Globus pallidus (tissue), 1 donor: ENCODE measurements around the gene SLC9C2.
"Not testable (repeated sequence)": the region's sequence is repeated elsewhere in the genome, so short reads cannot be mapped to it uniquely, and the experiment has no call there.

ENCODE experiments used
- DNase-seq: peaks from one replicate; pipeline ENCODE4 v3.0.0-alpha.2; 2015; ENCODE audit warnings: low spot score

SLC9C2 gene

DNA sequence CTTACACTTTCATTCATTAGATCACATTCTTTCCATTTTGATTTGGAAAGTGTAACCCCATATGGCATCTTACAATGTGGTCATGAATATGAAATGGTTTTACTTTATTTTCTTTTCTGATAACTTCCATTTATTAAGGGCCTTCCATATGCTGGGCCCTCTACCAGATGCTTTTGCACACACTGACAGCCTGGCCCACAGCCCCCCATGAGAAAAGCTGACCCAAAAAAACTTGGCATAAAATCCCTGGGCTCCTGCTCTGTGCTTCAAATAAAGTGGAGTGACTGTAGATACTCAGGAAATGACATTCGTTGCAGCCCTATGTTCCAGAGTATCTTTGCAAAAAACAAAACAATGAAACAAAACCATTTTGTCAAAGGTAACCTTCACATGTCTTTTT lies 76.9 kb downstream of the SLC9C2 start:
- no peak for DNase-seq

DNA sequence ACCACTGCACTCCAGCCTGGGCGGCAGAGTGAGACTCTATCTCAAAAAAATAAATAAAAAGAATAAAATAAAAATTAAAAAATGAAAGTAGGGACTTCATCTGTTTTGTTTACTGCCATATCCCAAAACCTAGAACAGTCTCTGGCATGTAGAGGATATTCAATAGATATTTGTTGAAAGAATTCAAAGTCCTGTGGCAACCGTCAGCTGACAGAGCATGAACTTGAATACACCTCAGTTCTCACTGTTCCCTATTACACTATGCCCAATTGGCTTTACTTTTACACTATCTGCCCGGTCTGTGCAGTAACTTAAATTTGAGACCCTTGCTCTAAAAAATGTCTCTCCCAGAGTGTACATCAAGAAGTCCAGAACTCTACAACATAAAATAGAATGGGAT lies 79.5 kb downstream of the SLC9C2 start:
- no peak for DNase-seq

DNA sequence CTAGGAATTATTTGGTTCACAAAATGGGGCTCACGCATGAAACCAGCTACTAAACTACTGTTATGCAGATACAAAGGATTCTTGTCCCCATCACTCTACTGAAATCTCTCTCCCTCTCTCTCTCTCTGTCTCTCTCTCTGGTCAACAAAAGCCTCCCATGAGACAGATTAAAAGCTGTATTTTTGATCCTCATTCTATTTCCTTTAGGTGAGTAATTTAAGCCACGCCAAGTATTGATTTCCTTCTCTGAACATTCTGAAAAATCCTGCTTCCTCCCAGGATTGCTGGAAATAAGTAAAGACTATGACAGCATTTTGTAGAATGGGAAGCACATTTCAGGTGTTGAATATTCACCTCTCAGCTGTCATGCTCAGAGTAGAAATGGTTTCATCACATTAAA lies 82.1 kb downstream of the SLC9C2 start:
- DNase-seq: no peak

DNA sequence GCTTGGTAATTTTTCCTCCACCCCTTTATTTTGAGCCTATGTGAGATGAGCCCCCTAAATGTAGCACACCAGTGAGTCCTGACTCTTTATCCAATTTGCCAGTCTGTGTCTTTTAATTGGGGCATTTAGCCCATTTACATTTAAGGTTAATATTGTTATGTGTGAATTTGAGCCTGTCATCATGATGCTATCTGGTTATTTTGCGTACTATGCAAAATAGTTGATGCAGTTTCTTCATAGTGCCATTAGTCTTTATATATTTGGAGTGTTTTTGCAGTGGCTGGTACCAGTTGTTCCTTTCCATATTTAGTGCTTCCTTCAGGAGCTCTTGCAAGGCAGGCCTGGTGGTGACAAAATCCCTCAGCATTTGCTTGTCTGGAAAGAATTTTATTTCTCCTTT lies 88.4 kb downstream of the SLC9C2 start:
- not testable (repeated sequence) for DNase-seq

DNA sequence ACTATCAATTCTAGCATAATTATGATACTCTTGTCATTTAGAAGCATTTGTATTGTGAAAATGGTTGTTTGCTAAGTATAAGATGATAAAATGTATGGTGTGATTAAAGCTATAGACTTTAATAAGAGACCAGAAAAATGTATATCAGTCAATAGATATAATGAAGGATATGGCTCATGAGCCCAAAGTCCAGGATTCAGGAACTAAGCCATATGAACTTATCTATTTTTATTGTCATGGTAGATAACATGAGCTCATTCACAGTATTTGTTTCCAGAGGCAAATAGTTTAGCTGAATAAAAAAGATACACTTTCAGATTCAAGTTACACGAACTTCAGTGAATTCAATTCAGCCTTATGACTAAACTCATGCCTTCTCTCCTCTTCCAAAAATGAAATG lies 93.1 kb downstream of the SLC9C2 start:
- DNase-seq: no peak

DNA sequence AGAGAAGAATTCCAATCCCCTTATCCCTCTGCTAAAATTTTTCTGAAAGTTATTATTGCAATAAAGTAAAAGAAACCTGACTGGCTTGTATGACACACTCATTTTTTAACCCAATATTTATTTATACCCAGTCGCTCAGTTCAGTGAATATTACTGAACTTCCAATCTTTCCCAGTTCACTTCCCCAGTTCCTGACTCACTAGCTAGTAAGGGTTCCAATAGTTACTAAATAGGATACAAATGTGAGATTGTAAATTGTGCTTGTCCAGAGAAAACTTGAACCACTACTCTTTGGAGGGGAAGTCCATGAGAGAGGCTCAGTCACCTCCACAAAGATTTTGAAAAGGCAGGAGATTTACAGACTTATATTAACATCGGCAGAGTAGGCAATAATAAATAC lies 94.3 kb downstream of the SLC9C2 start:
- no peak for DNase-seq

DNA sequence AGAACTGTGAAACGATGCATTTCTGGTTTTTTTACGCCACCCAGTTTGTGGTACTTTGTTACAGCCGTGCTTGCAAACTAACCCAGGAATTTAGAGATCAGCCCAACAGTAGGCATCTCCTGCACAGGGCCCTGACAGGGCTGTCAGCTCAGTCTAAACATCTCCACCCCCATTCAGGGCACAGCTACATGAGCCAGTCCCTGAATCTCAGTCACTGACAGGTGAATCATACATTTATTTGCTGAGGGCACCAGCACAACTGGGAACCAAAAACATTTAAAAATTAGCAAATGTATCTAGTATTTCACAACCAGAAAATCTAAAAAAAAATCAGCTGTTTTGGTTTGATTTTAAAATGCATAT lies 95.0 kb downstream of the SLC9C2 start:
- no peak for DNase-seq

DNA sequence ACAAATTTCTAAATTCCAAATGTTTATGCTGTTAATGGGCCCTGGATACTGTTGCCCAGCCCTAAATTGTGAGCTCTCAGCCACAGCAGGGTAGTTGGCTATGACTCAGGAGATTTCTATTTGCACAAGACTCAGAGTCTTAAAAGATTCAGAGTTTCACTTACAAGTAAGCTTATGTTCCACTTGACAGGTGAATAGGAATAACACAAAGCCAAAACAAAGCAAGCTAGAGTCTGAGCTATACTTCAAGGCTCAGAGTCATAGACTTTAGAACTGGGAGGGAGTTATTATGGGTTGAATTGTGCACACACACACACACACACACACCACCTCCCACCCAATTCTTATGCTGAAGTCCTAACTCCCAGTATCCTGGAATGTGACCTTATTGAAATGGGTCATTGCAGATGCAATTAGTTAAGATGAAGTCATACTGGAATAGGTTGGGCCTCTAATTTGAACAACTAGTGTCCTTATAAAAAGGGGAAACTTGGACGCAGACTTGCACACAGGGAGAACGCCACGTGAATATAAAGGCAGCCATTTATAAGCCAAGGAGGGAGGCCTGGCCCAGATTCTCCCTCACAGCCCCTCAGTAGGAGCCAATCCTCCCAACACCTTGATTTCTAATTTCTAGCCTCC lies 95.5 kb downstream of the SLC9C2 start:
- DNase-seq: peak; percentile 14

DNA sequence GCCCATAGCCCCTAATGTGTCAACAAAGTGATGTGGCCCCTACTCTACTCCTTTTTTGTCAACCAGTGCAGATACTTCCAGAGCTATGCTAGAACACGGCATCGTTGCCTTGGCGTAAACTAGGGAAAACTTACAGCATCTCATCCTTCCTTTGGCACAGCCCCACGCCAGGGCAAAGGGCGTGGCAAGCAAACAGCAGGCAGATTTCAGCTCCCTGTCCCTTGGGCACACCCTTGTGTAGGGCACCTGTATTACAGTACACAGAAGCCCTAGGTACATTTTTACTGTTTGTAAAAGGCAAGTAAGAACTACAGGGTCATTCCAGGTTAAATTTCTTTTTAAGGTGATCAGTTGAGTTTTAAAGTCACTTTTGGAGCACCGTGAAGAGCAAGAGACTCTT lies 96.4 kb downstream of the SLC9C2 start:
- DNase-seq: no peak

DNA sequence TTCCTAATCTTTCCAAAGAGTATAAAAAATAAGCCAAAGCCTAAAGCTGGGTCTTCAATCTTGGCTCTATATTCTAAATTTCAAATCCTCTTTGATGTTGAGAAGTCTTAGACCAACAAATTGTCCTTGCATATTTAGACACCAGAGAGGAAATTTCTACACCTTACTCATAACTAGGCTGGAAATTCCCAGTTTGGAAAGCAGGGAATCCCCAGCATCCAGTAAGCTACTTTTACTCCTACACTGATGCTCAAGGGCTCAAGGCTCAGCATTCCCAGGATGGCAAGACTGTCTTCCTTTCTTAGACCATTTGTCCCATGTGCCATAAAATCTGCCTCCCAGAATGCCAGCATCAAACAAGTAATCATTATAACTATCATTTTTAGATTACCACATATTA lies 97.5 kb downstream of the SLC9C2 start:
- DNase-seq: no peak

DNA sequence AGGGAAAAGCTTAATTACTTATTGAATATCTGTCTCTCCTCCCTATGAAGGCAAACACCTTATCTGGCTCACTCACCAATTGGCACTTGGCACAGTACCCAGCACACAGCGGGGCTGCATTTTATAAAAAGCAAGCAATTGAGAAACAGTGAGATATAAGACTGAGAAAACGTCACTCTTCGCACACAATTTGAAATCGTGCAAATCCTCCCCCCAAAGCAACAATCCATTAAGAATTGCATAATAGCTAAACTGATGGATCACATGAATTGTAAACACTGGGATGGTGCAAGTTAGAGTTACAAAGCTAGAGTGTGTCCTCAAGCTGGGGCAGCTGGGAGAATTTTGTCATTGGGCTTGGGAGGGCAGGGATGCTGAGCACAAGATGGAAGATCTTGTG lies 98.6 kb downstream of the SLC9C2 start:
- no peak for DNase-seq

DNA sequence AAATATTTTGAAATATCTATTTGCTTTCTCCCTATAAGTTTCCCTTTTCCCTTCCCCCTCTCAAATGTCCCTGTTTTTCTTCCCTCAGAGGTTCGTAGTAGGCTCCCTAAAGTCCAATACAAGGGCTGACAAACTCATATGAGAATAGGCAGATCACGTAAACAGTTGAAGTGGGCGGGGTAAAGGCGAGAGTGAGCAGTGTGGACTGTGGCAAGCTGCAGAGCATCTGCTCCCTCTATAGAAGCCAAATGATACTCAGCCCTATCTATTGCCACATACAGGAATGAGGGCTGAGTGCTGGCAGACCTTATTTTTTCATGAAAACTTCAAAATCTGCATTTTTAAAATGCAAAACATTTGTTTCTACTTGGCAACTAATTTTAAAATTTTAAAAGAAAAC lies 99.5 kb downstream of the SLC9C2 start:
- DNase-seq: no peak

DNA sequence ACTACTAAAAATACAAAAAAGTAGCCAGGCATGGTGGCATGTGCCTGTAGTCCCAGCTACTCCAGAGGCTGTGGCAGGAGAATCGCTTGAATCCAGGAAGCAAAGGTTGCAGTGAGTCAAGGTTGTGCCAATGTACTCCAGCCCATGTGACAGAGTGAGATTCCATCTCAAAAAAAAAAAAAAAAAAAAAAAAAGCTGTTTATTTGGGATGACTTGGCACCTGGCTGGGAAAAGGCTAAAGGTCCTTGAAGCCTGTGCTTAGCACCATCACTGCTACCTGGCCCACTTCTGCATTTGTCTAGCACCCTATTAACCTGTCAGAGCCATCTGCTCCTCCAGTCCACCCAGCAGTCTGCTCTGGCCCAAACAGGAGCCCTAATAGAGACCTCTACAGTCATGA lies 100.8 kb downstream of the SLC9C2 start:
- no peak for DNase-seq

DNA sequence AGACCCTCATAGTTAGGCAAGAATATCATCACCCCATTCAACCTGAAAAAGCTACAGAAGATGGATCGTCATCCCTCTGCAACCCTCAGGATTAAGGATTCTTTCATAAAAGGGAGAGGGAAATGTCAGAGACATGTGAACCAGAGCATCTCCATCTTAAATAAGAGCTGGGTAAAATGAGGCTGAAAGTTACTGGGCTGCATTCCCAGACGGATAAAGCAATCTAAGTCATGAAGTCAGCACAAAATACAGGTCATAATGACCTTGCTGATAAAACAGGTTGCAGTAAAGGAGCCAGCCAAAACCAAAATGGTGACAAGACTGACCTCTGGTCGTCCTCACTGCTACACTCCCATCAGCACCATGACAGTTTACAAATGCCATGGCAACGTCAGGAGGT lies 103.1 kb downstream of the SLC9C2 start:
- no peak for DNase-seq

DNA sequence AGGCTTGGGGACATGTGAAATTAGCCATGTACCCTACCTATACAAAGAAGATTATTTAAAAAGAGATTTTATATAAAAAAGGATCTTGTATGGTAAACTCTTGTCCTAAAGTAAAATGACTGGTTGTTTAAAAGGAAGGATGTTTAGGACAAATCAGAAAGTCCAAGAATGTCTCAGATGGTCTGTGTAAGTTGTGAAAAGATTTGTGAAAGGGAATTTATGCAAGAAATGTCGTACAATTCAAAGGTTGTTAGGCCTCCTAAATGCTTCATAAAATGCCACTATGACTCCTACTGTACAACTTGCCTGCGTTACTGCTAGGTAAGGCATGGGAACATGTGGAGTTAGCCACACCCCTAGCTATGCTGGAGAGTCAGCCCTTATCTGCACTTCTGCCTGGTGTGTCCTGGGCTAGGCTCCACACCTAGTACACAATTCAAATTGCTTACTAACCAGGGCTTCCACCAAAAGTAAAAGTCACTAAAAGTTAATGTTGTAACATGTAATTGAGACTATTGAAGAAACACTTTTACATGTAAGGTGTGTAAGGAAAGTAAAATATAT lies 106.0 kb downstream of the SLC9C2 start:
- DNase-seq: no peak

DNA sequence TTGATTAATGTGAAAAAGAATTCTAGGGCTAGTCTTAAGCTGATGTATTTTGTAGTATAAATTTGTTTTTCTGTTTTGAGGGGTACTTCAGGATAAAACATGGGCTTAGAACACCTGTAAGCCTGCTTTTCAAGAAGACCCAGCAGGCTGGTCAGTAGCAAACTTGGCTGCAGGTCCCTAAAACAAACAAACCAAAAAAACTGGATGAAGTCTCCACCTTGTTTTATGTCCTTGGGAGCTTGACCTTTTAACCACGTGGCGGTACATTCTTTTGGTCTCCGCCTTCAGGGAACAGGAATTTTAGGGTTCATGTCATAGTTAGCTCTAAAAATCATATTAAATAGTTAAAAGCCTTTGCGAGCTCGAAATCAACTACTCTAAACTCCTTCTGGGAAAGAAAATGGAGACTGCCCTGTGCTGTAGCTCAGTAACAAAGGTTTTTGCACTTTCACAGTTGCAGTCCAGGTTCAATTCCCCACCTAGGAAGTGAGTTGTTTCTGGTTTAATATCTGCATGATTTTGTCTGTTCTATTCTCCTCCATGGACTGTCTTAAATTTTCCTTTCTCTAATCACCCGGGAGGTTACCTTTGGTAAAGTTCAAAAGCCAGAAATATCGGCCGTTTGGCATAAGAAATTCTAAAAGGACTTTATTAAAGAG lies 107.1 kb downstream of the SLC9C2 start:
- DNase-seq: no peak

DNA sequence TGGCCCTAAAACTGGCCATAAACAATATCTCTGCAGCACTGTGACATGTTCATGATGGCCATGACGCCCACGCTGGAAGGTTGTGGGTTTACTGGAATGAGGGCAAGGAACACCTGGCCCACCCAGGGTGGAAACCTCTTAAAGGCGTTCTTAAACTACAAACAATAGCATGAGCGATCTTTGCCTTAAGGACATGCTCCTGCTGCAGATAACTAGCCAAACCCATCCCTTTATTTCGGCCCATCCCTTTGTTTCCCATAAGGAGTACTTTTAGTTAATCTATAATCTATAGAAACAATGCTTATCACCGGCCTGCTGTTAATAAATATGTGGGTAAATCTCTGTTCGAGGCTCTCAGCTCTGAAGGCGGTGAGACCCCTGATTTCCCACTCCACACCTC lies 109.7 kb downstream of the SLC9C2 start:
- DNase-seq: not testable (repeated sequence)

DNA sequence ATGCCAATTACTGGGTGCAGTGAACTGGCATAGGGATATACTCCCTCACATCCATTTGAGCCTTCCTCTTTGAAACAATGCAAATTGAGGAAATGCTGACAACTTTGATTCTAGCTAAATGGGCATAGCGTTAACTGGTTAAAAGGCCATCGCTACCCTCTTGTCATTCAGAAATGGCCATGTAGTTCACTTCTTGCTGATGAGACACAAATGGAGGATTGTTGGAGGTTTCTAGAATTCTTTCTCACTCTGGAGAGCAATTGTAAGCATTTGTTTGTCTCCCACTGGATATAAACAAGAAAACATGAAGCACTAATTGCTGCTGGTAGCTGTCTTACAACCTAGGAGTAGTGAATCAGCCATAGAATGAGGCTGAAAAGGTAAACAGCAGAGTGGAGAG lies 111.4 kb downstream of the SLC9C2 start:
- DNase-seq: no peak

DNA sequence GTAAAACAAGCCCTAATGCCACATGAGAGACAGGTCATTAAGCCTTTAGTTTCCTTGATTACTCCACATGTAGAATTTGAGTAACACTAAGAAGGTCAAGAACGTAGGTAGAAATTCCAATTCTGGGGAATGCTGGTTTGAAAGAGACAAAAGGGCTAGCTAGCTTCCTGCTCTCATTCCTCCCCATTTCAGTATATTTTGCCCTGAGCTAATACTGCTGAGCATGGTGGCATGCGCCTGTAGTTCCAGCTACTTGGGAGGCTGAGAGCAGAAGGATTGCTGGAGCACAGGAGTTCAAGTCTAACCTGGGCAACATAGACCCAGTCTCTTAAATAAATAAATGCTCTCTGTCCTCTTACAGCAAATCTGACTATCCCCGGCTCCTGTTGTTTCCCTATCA lies 112.9 kb downstream of the SLC9C2 start:
- no peak for DNase-seq

DNA sequence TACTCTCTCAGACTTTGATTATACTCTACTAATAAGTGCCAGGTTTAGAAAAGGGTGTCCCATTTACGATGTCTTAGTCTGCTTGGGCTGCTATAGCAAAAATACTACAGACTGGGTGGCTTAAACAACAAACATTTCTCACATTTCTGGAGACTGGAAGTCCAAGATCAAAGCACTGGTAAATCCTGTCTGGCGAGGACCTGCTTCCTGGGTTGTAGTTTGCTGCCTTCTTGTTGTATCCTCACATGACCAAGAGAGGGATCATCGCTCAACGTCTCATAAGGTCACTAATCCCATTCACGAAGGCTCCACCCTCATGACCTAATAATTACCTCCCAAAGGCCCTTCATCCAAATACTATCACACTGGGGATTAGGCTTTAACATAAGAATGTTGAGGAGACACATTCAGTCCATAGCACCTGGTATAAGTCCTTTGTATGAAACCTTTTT lies 113.7 kb downstream of the SLC9C2 start:
- no peak for DNase-seq

DNA sequence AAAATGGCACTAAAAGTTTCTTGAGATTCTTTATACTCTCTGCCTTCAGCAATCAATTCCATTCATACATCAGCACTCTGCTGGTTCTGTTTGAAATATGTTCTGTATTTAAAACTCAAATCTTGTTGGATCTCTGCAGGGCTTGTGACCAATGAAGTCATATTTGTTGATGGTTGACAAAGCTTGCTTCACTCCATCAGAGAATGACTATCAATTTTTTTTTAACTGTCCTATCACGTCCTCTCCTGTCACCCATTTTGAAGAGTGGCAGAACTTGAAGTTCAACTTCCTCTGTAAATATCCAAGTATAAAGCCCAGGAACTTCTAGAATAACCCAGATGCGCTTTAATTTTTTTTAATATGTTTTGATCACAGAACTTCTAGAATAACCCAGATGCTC lies 114.9 kb downstream of the SLC9C2 start:
- DNase-seq: no peak

DNA sequence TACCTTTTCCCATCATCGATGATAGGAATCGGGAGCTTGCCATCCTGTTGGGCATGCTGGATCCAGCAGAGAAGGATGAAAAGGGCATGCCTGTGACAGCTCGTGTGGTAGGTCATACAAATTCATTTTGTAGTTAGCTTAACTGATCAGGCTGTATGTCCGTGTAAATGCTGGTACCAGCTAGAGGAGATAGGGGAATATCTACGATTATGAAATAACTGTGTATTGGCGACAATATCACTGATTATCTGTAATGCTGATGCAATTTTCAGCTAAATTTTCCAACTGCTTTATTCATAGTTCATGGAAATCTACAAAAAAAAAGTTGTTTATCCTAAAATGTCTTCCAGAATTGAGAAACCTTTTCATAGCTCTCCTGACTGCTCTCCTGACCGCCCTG lies 117.5 kb downstream of the SLC9C2 start:
- no peak for DNase-seq

DNA sequence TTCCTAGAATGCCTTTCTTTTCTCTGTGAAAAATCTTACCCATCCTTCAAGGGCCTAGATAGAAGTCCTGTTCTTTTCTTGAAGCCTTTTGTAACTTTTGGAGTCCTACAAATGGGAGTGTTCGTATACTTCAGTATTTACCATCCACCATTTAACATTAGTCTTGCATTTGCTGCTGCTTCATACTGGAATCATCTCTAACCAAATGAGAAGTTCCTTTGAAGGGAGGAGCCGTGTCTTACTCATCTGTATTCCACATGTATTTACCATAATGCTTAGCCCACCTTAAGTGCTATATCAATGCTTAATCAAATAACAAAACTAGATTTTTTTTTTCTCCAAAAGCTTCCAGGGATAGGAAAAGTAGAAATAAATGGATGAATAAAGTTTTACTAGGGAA lies 118.6 kb downstream of the SLC9C2 start:
- DNase-seq: no peak

DNA sequence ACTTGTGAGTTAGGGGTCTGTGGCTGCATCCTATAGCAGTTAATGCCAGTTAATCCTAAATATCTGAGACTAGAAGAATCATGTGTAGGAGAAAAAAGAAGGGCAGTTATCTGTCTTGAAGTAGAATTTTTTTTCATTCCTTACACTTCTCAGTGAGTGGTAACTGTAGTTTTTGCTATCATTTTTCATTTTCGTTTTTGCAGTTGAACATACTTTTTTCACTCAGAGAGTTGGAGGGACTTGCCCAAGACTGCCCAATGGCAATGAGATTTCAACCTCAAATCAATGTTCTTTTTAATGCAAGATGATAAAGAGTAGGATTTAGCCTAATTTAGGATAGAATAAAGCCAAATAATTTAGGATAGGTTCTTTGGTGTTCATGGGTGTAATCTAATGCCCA lies 120.2 kb downstream of the SLC9C2 start:
- DNase-seq: no peak
